Heart left ventricle (tissue), 16 donors: Measurements from ENCODE around the gene FOXR1. TPM values are rescaled to one million over a fixed set of nuclear protein-coding genes. Genes with fewer than 3 reads are reported as not detected.
"Not testable (repeated sequence)": the region's sequence is repeated elsewhere in the genome, so short reads cannot be mapped to it uniquely, and the experiment has no call there.

Experiments
- ATAC-seq, 4 donors: fragments of 200-7000 bp; cut with Tn5 transposase; one replicate each; pipeline ENCODE4 v1.9.1; 2020 to 2022; ENCODE audit warnings: moderate library complexity in 4 of 4, mild to moderate bottlenecking in 3 of 4, moderate number of reproducible peaks in 1 of 4
- DNase-seq, 5 donors: peaks; one replicate each; pipeline ENCODE4 v3.0.0-alpha.2; 2020
- H3K27ac ChIP-seq, 12 donors: fragments of 200-600 bp; sonication (generic) in 4 of 12; one replicate each; pipeline versions ENCODE4 v1.5.0 to v1.8.0; 2016 to 2022; ENCODE audit warnings: mild to moderate bottlenecking in 2 of 12
- H3K27me3 ChIP-seq, 9 donors: fragments of 200-600 bp; sonication (generic) in 2 of 9; one replicate each; pipeline versions ENCODE4 v1.5.1 to v1.8.0; 2016 to 2022; ENCODE audit warnings: mild to moderate bottlenecking in 3 of 9
- H3K36me3 ChIP-seq, 9 donors: fragments of 200-600 bp; sonication (generic) in 2 of 9; one replicate each; pipeline versions ENCODE4 v1.5.0 to v1.8.0; 2018 to 2022; ENCODE audit warnings: mild to moderate bottlenecking in 2 of 9
- H3K4me1 ChIP-seq, 12 donors: fragments of 200-600 bp; sonication (generic) in 4 of 12; one replicate each; pipeline versions ENCODE4 v1.5.0 to v1.8.0; 2016 to 2022; ENCODE audit warnings: mild to moderate bottlenecking in 3 of 12
- H3K4me3 ChIP-seq, 12 donors: fragments of 200-600 bp; sonication (generic) in 4 of 12; one replicate each; pipeline versions ENCODE4 v1.5.0 to v1.8.0; 2017 to 2022; ENCODE audit warnings: mild to moderate bottlenecking in 9 of 12, moderate library complexity in 4 of 12
- H3K9me3 ChIP-seq, 12 donors: fragments of 200-600 bp; sonication (generic) in 4 of 12; one replicate each; pipeline versions ENCODE4 v1.5.0 to v1.8.0; 2016 to 2022; ENCODE audit warnings: mild to moderate bottlenecking in 1 of 12
- CTCF ChIP-seq, 12 donors: fragments of 200-600 bp; sonication (generic) in 4 of 12; IDR thresholded peaks; one replicate each; pipeline versions ENCODE4 v1.5.0 to v1.8.0; 2018 to 2022; ENCODE audit warnings: antibody characterized with exemption in 12 of 12, mild to moderate bottlenecking in 5 of 12
- POLR2A ChIP-seq, 2 donors: fragments of 450-650 bp; IDR thresholded peaks; one replicate each; pipeline ENCODE4 v1.6.1; 2017; ENCODE audit warnings: antibody characterized with exemption in 2 of 2, mild to moderate bottlenecking in 2 of 2, moderate library complexity in 2 of 2
- WGBS, 4 donors: extraction: QIAGEN DNeasy Blood & Tissue Kit in 2 of 4; methylation state at CpG; one replicate each; pipeline versions ENCODE4 v1.1.5 to v1.1.7; 2013 to 2018; 5-methylcytosine and 5-hydroxymethylcytosine counted together
- intact Hi-C, 10 donors: fragments of 100-400 bp; cut with DNase I; formaldehyde crosslinking; loops; one replicate each; pipeline versions ENCODE4 v1.11.1 to v1.14.2; 2022
- polyA plus RNA-seq, 2 donors: library from polyadenylated mRNA; stranded (reverse); fragments of 200-250 nt; gene quantifications; one replicate each; pipeline ENCODE4 v1.2.3, GENCODE V29; 2013
- total RNA-seq, 9 donors: library from RNA; depleted of rRNA in 2 of 9; stranded (reverse); fragments of >200 nt in 2 of 9; fragmentation: NEBNext Ultra II Directional in 3 of 9; extraction: Animal tissue kit (Norgen Biotek cat#: 25700) in 3 of 9; gene quantifications; one replicate each; pipeline versions ENCODE4 v1.1.0 to v1.2.4, GENCODE V29; 2016 to 2023
- donor health status: ischemic (EF 13 %, LVEDD 7.1; RV severe dilation, severe dysfunction).
- donor health status: healthy with polysubstance abuse.
- donor health status: DM: no; HTN: yes; CAD: no.
- donor health status: DM: no; HTN: no; CAD: no.
- donor health status: ischemic (EF 25% LVEDD 6.9; RV normal size, moderate dysfunction).
- donor health status: ischemic (EF 25% LVEDD 5.7; RV mildly dilated, moderate dysfunction).
- donor health status: healthy.
- donor health status: DM: yes; HTN: yes; CAD: no.
- donor health status: ischemic (EF 35%, LVEDD 5.7; RV mildly dilated, moderate dysfunction).
- donor health status: nonischemic (EF 11% LVEDD 7.7; RV severe dilation, severe dysfunction).
- donor health status: DM: yes; HTN: yes; CAD: no.
- donor health status: PGD.
- donor health status: ischemic (EF 29% LVEDD 5.4; RV normal size, mild dysfunction).
- donor health status: nonischemic (EF 23%, LVEDD 6.1; RV moderate dilation, normal function).

FOXR1 gene
- total and polyA plus RNA-seq, 11 donors = not detected

GRCh38 chr11:118975771-118976709 is 4.5 kb downstream of the FOXR1 start:
- H3K9me3 ChIP-seq = no peaks in the 10 kb centered on the region
- 82 to 83% (median 82%) methylated on average over 15 of the region's 15 CpGs for WGBS, 4 donors
- peaks cover 0 to 14% (median 4%) of the 10 kb centered on the region in 12 donors for H3K4me1 ChIP-seq
- DNase-seq (no peak), ATAC-seq (no peak)
- no peak overlapping the region for H3K4me3 ChIP-seq
- H3K27ac ChIP-seq = no peak overlapping the region
- intact Hi-C loops = no loop called here
- peaks cover 0 to 11% (median 1%) of the 10 kb centered on the region in 9 donors for H3K27me3 ChIP-seq
- TF ChIP-seq CTCF (IDR thresholded peaks at IDR 0.05) (no peak), POLR2A (IDR thresholded peaks at IDR 0.05) (no peak)
- no peaks in the 10 kb centered on the region for H3K36me3 ChIP-seq

GRCh38 chr11:118979434-118979833 is 7.9 kb downstream of the FOXR1 start:
- WGBS, 4 donors = 58 to 75% (median 68%) methylated on average over 7 to 9 of the region's 9 CpGs
- no peaks in the 10 kb centered on the region for H3K27me3 ChIP-seq
- no peak for TF ChIP-seq CTCF (IDR thresholded peaks at IDR 0.05)
- no peak for TF ChIP-seq POLR2A (IDR thresholded peaks at IDR 0.05)
- intact Hi-C loops = no loop called here
- ATAC-seq = no peak
- H3K36me3 ChIP-seq = no peaks in the 10 kb centered on the region
- no peaks in the 10 kb centered on the region for H3K9me3 ChIP-seq
- no peak overlapping the region for H3K27ac ChIP-seq
- no peak overlapping the region for H3K4me3 ChIP-seq
- no peak for DNase-seq
- peaks cover 0 to 14% (median 4%) of the 10 kb centered on the region in 12 donors for H3K4me1 ChIP-seq

- peak; percentile 61 to 73 (median 65) for ATAC-seq
- H3K27ac ChIP-seq = no peak overlapping the region
- no peaks in the 10 kb centered on the region for H3K36me3 ChIP-seq
Observed at GRCh38 chr11:118980191-118980881, 8.8 kb downstream of the FOXR1 start.

GRCh38 chr11:118984337-118984736 is 12.8 kb downstream of the FOXR1 start:
- DNase-seq, H3K27me3 ChIP-seq, H3K4me3 ChIP-seq, intact Hi-C loops, ATAC-seq, H3K36me3 ChIP-seq, H3K27ac ChIP-seq, H3K9me3 ChIP-seq: not testable (repeated sequence)
- 50 to 62% (median 56%) methylated on average over 8 of the region's 8 CpGs for WGBS, 4 donors
- peaks cover 0 to 14% (median 4%) of the 10 kb centered on the region in 12 donors for H3K4me1 ChIP-seq

More at GRCh38 chr11:118980191-118980881, 8.8 kb downstream of the FOXR1 start:
- H3K27me3 ChIP-seq = no peaks in the 10 kb centered on the region
- H3K4me1 ChIP-seq = peaks cover 0 to 14% (median 4%) of the 10 kb centered on the region in 12 donors
- WGBS, 4 donors = 27 to 37% (median 30%) methylated on average over 12 to 21 of the region's 21 CpGs
- peak overlapping the region in 8 of 12 donors; percentile 0 to 32 (median 24) for H3K4me3 ChIP-seq
- DNase-seq = peak in 4 of 5 donors; percentile 33 to 65 (median 45)
- no peaks in the 10 kb centered on the region for H3K9me3 ChIP-seq
- no peak for TF ChIP-seq POLR2A (IDR thresholded peaks at IDR 0.05)
- no peak for TF ChIP-seq CTCF (IDR thresholded peaks at IDR 0.05)
- intact Hi-C loops = no loop called here
